ENCODE data around the gene WNT9A. TPM values are rescaled to one million over a fixed set of nuclear protein-coding genes. Genes with fewer than 3 reads are reported as not detected.

The WNT9A gene
- total and polyA plus RNA-seq, 12 donors = 0.39 to 27.9 (median 3.8) TPM

DNA sequence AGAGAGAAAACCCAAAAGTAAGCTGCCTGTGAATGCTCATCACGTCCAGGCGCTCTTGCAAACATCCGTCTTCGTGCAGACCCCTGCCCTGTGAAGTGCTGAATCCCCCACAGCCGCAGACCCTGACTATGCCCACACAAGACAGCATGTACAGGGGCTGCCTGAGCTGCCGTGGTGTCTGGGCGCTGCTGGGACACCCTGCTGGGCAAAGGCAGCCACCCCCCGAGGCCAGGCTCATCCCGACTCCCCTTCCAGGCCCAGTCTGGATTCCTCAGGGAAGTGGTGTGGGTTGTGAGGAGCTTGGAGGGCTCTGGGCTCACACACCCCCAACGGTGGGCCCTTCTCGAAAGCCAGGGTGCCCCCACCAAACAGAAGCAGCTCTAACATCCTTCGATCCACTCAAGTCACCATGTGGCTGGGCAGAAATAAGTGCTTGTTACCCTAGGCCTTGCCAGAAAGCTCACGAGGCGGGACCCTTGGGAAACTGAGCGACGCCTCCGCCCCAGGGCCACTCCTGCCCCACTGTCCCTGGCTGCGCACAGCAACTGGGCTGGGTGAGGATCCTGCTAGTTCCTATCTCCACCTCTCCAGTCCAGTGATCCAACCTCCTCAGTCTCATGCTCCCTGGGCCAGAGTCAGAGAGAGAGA, 4.8 kb upstream of the WNT9A start:
- TF ChIP-seq, protein P1, sequence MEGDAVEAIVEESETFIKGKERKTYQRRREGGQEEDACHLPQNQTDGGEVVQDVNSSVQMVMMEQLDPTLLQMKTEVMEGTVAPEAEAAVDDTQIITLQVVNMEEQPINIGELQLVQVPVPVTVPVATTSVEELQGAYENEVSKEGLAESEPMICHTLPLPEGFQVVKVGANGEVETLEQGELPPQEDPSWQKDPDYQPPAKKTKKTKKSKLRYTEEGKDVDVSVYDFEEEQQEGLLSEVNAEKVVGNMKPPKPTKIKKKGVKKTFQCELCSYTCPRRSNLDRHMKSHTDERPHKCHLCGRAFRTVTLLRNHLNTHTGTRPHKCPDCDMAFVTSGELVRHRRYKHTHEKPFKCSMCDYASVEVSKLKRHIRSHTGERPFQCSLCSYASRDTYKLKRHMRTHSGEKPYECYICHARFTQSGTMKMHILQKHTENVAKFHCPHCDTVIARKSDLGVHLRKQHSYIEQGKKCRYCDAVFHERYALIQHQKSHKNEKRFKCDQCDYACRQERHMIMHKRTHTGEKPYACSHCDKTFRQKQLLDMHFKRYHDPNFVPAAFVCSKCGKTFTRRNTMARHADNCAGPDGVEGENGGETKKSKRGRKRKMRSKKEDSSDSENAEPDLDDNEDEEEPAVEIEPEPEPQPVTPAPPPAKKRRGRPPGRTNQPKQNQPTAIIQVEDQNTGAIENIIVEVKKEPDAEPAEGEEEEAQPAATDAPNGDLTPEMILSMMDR (IDR thresholded peaks at IDR 0.05) = no peak
- H3K4me1 ChIP-seq = peaks cover 0 to 17% (median 10%) of the 10 kb centered on the region in 9 donors
- 69 to 73% methylated on average over 18 of the region's 18 CpGs for WGBS, 2 donors
- H3K4me3 ChIP-seq = no peak overlapping the region
- peaks cover 0 to 21% (median 0%) of the 10 kb centered on the region in 11 donors for H3K9me3 ChIP-seq
- no peaks in the 10 kb centered on the region for H3K36me3 ChIP-seq
- intact Hi-C loops (cut with DNase I) = loop anchor here in 1 of 10 donors (5.0 kb wide), 1 partner anchor 470 kb away; no protein-coding TSS in a partner anchor
- no peak for DNase-seq
- no peak overlapping the region for H3K27ac ChIP-seq
- no peak for ATAC-seq
- H3K27me3 ChIP-seq = peaks cover 0 to 54% (median 15%) of the 10 kb centered on the region in 7 donors

DNA sequence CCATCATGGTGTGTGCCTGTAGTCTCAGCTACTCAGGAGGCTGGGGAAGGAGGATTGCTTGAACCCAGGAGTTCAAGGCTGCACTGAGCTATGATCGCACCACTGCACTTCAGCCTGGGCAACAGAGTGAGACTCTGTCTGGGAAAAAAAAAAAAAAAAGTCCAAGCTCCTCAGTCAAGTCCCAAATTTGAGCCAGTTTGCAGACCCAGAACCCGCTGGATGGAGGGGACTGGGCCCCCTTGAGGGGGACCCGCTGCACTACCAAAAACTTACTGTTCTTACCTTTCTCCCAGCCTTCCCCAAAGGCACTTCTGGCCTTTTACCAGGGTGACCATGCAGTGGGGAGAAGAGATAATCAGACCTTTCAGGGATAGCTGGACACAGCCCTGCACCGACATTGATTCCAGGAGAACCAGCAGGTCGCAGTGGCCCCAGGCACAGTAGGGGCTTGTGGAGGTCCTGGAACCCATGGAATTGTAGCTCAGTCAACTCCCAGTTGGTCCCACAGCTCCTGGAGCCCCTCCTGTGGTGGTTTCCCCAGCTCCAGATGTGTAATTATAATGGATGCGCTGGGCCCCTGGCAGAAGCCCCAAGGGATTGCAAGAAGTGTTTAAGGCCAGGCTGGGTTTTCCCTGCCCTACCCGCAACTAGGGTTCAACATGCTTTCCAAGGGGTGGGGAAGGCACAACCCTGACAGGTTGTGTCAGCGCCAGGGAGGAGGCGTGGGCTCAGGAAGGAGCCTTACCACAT, 4.1 kb upstream of the WNT9A start:
- TF ChIP-seq, protein P1 (IDR thresholded peaks at IDR 0.05) = no peak
- H3K4me1 ChIP-seq = peaks cover 0 to 22% (median 15%) of the 10 kb centered on the region in 9 donors
- ATAC-seq = no peak
- H3K27ac ChIP-seq = no peak overlapping the region
- 90% methylated on average over 9 of the region's 9 CpGs for WGBS, 2 donors
- no peak overlapping the region for H3K4me3 ChIP-seq
- H3K9me3 ChIP-seq = peaks cover 0 to 17% (median 0%) of the 10 kb centered on the region in 11 donors
- peaks cover 0 to 54% (median 12%) of the 10 kb centered on the region in 7 donors for H3K27me3 ChIP-seq
- H3K36me3 ChIP-seq = no peaks in the 10 kb centered on the region
- intact Hi-C loops (cut with DNase I) = loop anchor here in 1 of 10 donors (5.0 kb wide), 1 partner anchor 469 kb away; no protein-coding TSS in a partner anchor
- no peak for DNase-seq

DNA sequence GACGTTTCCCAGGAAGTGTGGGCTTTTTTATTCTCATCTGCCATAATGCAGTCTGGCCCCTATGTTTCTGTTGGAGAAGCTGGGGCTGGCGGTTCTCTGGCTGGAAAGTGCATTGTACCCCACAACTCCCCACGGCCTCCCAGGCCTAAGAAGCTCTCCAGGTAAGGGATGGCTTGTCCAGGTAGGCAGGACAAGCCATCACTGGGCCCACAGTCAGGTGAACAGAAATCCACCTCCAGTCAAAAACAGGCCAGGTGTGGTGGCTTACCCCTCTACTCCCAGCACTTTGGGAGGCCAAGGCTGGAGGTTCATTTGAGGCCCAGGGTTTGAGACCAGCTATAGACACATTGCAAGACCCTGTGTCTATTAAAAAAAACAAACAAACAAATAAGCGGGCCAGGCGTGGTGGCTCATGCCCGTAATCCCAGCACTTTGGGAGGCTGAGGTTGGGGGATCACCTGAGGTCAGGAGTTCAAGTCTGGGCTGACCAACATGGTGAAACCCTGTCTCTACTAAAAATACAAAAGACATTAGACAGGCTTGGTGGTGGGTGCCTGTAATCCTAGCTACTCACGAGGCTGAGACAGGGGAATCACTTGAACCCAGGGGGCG, 3.1 kb upstream of the WNT9A start:
- Histone ChIP-seq H3K27ac (no peak overlapping the region), H3K27me3 (peaks cover 0 to 55% (median 12%) of the 10 kb centered on the region in 7 donors), H3K4me1 (peaks cover 0 to 32% (median 25%) of the 10 kb centered on the region in 9 donors), H3K36me3 (no peaks in the 10 kb centered on the region), H3K9me3 (peaks cover 0 to 11% (median 0%) of the 10 kb centered on the region in 11 donors), H3K4me3 (no peak overlapping the region)
- TF ChIP-seq, protein P1 (IDR thresholded peaks at IDR 0.05) = no peak
- WGBS, 2 donors = 87 to 92% methylated on average over 8 of the region's 8 CpGs
- intact Hi-C loops (cut with DNase I) = loop anchor here in 1 of 10 donors (5.0 kb wide), 1 partner anchor 469 kb away; no protein-coding TSS in a partner anchor
- DNase-seq = no peak
- ATAC-seq = no peak
